DMS153 treated with DMSO at 0.1 percent for 48 hours (cell line): ENCODE data around the gene GALNT5.

Experiments used
- DNase-seq: peaks from one replicate; lab custom pipeline; 2025; ENCODE audit not compliant: unreplicated experiment; lab: John Stamatoyannopoulos, UW

GALNT5 gene

DNA sequence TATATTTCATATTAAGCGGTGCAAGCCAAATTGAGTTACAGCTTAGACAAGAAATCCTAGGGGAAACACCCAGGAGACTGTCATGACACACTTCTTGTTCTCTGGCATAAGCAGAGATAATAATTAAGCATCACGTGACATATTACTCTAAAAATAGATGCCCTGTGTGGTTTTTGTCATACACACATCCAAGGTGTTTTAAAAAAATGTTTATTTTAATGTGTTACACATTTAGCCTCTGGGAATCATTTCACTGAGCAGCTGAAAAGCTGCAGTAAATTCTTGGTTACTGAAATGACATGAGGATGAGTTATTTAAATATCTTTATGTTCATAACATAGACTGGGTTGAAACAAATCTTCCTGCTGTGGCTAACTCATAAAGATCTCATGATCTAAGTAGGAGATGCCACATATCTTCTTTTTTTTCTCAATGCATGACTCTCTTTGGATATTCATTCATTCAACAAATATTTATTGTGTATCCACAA lies 106.2 kb downstream of the GALNT5 start:
- DNase-seq = no peak
